GM23338 (cell line): ENCODE results near the gene ALDH8A1. TPM values are rescaled to one million over a fixed set of nuclear protein-coding genes. Genes with fewer than 3 reads are reported as not detected.

ENCODE experiments used
- ATAC-seq: fragments of 200-7000 bp; cut with Tn5 transposase; 3 replicates; pipeline ENCODE4 v1.9.1; 2020
- DNase-seq: peaks from one replicate; pipeline ENCODE4 v3.0.0-alpha.2; 2015; ENCODE audit warnings: low spot score
- H2AFZ ChIP-seq: fragments of 200-600 bp; sonication (generic); 2 replicates; pipeline ENCODE4 v1.8.0; 2016; ENCODE audit warnings: antibody characterized with exemption, mild to moderate bottlenecking, moderate library complexity
- H3F3A ChIP-seq: fragments of 200-600 bp; sonication (generic); replicated peaks from 2 replicates; pipeline ENCODE4 v1.8.0; 2017; ENCODE audit warnings: antibody characterized with exemption, mixed run types, low read depth
- H3K27ac ChIP-seq: fragments of 200-600 bp; sonication (generic); 2 replicates; pipeline ENCODE4 v1.6.1; 2016; ENCODE audit warnings: low read depth
- H3K27me3 ChIP-seq: fragments of 200-600 bp; sonication (generic); 2 replicates; pipeline ENCODE4 v1.8.0; 2016; ENCODE audit warnings: mild to moderate bottlenecking, mixed run types, moderate library complexity; ENCODE audit not compliant: insufficient read depth
- H3K36me3 ChIP-seq: fragments of 200-600 bp; sonication (generic); 2 replicates; pipeline ENCODE4 v1.8.0; 2016; ENCODE audit warnings: mild to moderate bottlenecking; ENCODE audit not compliant: insufficient read depth
- H3K4me1 ChIP-seq: fragments of 200-600 bp; sonication (generic); 2 replicates; pipeline ENCODE4 v1.8.0; 2016; ENCODE audit warnings: mild to moderate bottlenecking, moderate library complexity; ENCODE audit not compliant: insufficient read depth
- H3K4me2 ChIP-seq: fragments of 200-600 bp; sonication (generic); 2 replicates; pipeline ENCODE4 v1.7.1; 2017; ENCODE audit warnings: mixed run types
- H3K4me3 ChIP-seq: fragments of 200-600 bp; sonication (generic); 2 replicates; pipeline ENCODE4 v1.6.1; 2016; ENCODE audit warnings: mixed run types
- H3K79me2 ChIP-seq: fragments of 200-600 bp; sonication (generic); replicated peaks from 2 replicates; pipeline ENCODE4 v1.8.0; 2017; ENCODE audit warnings: mild to moderate bottlenecking; ENCODE audit not compliant: insufficient read depth
- H3K9me2 ChIP-seq: fragments of 200-600 bp; sonication (generic); 2 replicates; pipeline ENCODE4 v1.8.0; 2017; ENCODE audit not compliant: insufficient read depth
- H4K20me1 ChIP-seq: fragments of 200-600 bp; sonication (generic); replicated peaks from 2 replicates; pipeline ENCODE4 v1.8.0; 2017; ENCODE audit warnings: mild to moderate bottlenecking; ENCODE audit not compliant: insufficient read depth
- H3K27ac Mint-ChIP-seq: 2 replicates; pipeline ENCODE4 v1.8.0; 2020; ENCODE audit warnings: inconsistent platforms, mild to moderate bottlenecking, moderate library complexity, mixed read lengths
- H3K27me3 Mint-ChIP-seq: 3 replicates; pipeline ENCODE4 v1.8.0; 2022; ENCODE audit warnings: low read depth, mild to moderate bottlenecking, moderate library complexity, mixed read lengths, inconsistent platforms; ENCODE audit not compliant: insufficient read depth, poor library complexity
- H3K36me3 Mint-ChIP-seq: 3 replicates; pipeline ENCODE4 v1.8.0; 2021; ENCODE audit warnings: low read depth, mild to moderate bottlenecking, inconsistent platforms, moderate library complexity, mixed read lengths
- H3K4me1 Mint-ChIP-seq: 3 replicates; pipeline ENCODE4 v1.8.0; 2020; ENCODE audit warnings: mild to moderate bottlenecking, inconsistent platforms, mixed read lengths
- H3K4me3 Mint-ChIP-seq: 3 replicates; pipeline ENCODE4 v1.8.0; 2021; ENCODE audit warnings: moderate library complexity, mild to moderate bottlenecking, inconsistent platforms, mixed read lengths
- H3K9me3 Mint-ChIP-seq: 3 replicates; pipeline ENCODE4 v1.8.0; 2020; ENCODE audit warnings: moderate library complexity, mild to moderate bottlenecking, inconsistent platforms, mixed read lengths
- CREB1 ChIP-seq: fragments of 250-450 bp; sonication (Bioruptor Pico); IDR thresholded peaks from 2 replicates; pipeline ENCODE4 v1.5.0; 2020; ENCODE audit warnings: low read depth, mild to moderate bottlenecking, moderate library complexity
- EZH2 ChIP-seq: fragments of 200-600 bp; sonication (generic); IDR thresholded peaks from one replicate; pipeline ENCODE4 v1.8.0; 2017; ENCODE audit warnings: antibody characterized with exemption, mild to moderate bottlenecking, low read depth; ENCODE audit not compliant: unreplicated experiment
- EZH2phosphoT487 ChIP-seq: fragments of 200-600 bp; sonication (generic); IDR thresholded peaks from one replicate; pipeline ENCODE4 v1.8.1; 2018; ENCODE audit warnings: antibody characterized with exemption; ENCODE audit not compliant: unreplicated experiment
- JUNB ChIP-seq: IDR thresholded peaks from one replicate; pipeline ENCODE4 v1.6.1; 2016; ENCODE audit warnings: antibody characterized with exemption; ENCODE audit not compliant: unreplicated experiment
- NANOG ChIP-seq: IDR thresholded peaks from 2 replicates; pipeline ENCODE4 v1.6.1; 2016; ENCODE audit warnings: antibody characterized with exemption, borderline replicate concordance
- POLR2AphosphoS5 ChIP-seq: IDR thresholded peaks from 2 replicates; pipeline ENCODE4 v1.6.1; 2016; ENCODE audit warnings: antibody characterized with exemption, low read depth
- STAT1 ChIP-seq: IDR thresholded peaks from one replicate; pipeline ENCODE4 v1.6.1; 2016; ENCODE audit warnings: antibody characterized with exemption; ENCODE audit not compliant: unreplicated experiment
- ZNF114 ChIP-seq: fragments of 250-450 bp; sonication (Bioruptor Pico); IDR thresholded peaks from 2 replicates; pipeline ENCODE4 v1.5.0; 2020; ENCODE audit warnings: mild to moderate bottlenecking, moderate library complexity
- ZNF331 ChIP-seq: fragments of 250-450 bp; sonication (Bioruptor Pico); IDR thresholded peaks from 2 replicates; pipeline ENCODE4 v1.5.0; 2020; ENCODE audit warnings: low read depth, mild to moderate bottlenecking, moderate library complexity
- polyA plus RNA-seq: library from polyadenylated mRNA; unstranded; fragments of >200 nt; fragmentation: Nextera tagmentation; extraction: Ambion mirVana; gene quantifications from 2 replicates; pipeline ENCODE4 v1.2.1, GENCODE V29; 2016
- total RNA-seq: library from RNA; depleted of rRNA; stranded (reverse); fragments of >200 nt; shearing (Covaris generic); gene quantifications from 2 replicates; pipeline ENCODE4 v1.2.3, GENCODE V29; 2014
- TF ChIP-seq, protein P1 (sequence below): IDR thresholded peaks from one replicate; pipeline ENCODE4 v1.6.1; 2018; ENCODE audit warnings: antibody characterized with exemption; ENCODE audit not compliant: unreplicated experiment
- TF ChIP-seq, protein P2 (sequence below): fragments of 250-450 bp; sonication (Bioruptor Pico); IDR thresholded peaks from 2 replicates; pipeline ENCODE4 v1.5.0; 2020; ENCODE audit warnings: mild to moderate bottlenecking, moderate library complexity
- TF ChIP-seq, protein P3 (sequence below), 2 experiments: fragments of 200-600 bp in 1 of 2; sonication (generic) in 1 of 2; conservative IDR thresholded peaks; 2 replicates each; pipeline versions ENCODE4 v1.5.1 to v1.6.1; 2016 to 2017; ENCODE audit warnings: antibody characterized with exemption in 2 of 2, low read depth in 2 of 2, mild to moderate bottlenecking in 2 of 2, moderate library complexity in 1 of 2
- TF ChIP-seq, protein P4 (sequence below): IDR thresholded peaks from 2 replicates; pipeline ENCODE4 v1.6.1; 2016; ENCODE audit warnings: antibody characterized with exemption

ALDH8A1 gene
- total and polyA plus RNA-seq, 2 experiments from 2014 or later: not detected

DNA sequence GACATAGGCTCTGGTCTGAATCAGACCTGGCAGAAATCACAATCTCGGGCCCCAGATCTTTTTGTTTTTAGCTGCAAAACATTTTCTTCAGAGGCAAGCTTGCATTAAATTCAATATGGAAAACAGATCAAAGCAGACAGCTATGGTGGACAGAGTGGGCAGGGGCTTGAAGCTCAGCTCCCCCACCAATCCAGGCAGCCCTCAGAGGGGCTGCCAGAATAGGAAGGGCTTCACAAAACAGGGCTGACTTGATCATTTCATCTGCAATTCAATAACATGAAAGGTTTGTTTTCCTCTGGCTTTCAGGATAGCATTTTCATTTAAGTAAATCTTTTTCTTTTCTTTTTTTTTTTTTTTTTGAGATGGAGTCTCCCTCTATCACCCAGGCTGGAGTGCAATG is 49.2 kb upstream of the ALDH8A1 start:
- H3K4me2 ChIP-seq: no peak overlapping the region
- H3K36me3 ChIP-seq: no peaks in the 10 kb centered on the region; the same call in 1 of the 2 replicates
- no peak overlapping the region for H3K27ac ChIP-seq
- DNase-seq (no peak), ATAC-seq (peak; percentile 50; the same call in 2 of the 3 replicates)
- no peaks in the 10 kb centered on the region for H3K27me3 ChIP-seq
- TF ChIP-seq JUNB (no peak), NANOG (no peak), CREB1 (CRISPR knock-in tag) (no peak), EZH2 (no peak), EZH2phosphoT487 (no peak), STAT1 (no peak), POLR2AphosphoS5 (no peak), ZNF331 (no peak), ZNF114 (no peak)
- TF ChIP-seq, protein P1, sequence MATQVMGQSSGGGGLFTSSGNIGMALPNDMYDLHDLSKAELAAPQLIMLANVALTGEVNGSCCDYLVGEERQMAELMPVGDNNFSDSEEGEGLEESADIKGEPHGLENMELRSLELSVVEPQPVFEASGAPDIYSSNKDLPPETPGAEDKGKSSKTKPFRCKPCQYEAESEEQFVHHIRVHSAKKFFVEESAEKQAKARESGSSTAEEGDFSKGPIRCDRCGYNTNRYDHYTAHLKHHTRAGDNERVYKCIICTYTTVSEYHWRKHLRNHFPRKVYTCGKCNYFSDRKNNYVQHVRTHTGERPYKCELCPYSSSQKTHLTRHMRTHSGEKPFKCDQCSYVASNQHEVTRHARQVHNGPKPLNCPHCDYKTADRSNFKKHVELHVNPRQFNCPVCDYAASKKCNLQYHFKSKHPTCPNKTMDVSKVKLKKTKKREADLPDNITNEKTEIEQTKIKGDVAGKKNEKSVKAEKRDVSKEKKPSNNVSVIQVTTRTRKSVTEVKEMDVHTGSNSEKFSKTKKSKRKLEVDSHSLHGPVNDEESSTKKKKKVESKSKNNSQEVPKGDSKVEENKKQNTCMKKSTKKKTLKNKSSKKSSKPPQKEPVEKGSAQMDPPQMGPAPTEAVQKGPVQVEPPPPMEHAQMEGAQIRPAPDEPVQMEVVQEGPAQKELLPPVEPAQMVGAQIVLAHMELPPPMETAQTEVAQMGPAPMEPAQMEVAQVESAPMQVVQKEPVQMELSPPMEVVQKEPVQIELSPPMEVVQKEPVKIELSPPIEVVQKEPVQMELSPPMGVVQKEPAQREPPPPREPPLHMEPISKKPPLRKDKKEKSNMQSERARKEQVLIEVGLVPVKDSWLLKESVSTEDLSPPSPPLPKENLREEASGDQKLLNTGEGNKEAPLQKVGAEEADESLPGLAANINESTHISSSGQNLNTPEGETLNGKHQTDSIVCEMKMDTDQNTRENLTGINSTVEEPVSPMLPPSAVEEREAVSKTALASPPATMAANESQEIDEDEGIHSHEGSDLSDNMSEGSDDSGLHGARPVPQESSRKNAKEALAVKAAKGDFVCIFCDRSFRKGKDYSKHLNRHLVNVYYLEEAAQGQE: no peak
- TF ChIP-seq, protein P2, sequence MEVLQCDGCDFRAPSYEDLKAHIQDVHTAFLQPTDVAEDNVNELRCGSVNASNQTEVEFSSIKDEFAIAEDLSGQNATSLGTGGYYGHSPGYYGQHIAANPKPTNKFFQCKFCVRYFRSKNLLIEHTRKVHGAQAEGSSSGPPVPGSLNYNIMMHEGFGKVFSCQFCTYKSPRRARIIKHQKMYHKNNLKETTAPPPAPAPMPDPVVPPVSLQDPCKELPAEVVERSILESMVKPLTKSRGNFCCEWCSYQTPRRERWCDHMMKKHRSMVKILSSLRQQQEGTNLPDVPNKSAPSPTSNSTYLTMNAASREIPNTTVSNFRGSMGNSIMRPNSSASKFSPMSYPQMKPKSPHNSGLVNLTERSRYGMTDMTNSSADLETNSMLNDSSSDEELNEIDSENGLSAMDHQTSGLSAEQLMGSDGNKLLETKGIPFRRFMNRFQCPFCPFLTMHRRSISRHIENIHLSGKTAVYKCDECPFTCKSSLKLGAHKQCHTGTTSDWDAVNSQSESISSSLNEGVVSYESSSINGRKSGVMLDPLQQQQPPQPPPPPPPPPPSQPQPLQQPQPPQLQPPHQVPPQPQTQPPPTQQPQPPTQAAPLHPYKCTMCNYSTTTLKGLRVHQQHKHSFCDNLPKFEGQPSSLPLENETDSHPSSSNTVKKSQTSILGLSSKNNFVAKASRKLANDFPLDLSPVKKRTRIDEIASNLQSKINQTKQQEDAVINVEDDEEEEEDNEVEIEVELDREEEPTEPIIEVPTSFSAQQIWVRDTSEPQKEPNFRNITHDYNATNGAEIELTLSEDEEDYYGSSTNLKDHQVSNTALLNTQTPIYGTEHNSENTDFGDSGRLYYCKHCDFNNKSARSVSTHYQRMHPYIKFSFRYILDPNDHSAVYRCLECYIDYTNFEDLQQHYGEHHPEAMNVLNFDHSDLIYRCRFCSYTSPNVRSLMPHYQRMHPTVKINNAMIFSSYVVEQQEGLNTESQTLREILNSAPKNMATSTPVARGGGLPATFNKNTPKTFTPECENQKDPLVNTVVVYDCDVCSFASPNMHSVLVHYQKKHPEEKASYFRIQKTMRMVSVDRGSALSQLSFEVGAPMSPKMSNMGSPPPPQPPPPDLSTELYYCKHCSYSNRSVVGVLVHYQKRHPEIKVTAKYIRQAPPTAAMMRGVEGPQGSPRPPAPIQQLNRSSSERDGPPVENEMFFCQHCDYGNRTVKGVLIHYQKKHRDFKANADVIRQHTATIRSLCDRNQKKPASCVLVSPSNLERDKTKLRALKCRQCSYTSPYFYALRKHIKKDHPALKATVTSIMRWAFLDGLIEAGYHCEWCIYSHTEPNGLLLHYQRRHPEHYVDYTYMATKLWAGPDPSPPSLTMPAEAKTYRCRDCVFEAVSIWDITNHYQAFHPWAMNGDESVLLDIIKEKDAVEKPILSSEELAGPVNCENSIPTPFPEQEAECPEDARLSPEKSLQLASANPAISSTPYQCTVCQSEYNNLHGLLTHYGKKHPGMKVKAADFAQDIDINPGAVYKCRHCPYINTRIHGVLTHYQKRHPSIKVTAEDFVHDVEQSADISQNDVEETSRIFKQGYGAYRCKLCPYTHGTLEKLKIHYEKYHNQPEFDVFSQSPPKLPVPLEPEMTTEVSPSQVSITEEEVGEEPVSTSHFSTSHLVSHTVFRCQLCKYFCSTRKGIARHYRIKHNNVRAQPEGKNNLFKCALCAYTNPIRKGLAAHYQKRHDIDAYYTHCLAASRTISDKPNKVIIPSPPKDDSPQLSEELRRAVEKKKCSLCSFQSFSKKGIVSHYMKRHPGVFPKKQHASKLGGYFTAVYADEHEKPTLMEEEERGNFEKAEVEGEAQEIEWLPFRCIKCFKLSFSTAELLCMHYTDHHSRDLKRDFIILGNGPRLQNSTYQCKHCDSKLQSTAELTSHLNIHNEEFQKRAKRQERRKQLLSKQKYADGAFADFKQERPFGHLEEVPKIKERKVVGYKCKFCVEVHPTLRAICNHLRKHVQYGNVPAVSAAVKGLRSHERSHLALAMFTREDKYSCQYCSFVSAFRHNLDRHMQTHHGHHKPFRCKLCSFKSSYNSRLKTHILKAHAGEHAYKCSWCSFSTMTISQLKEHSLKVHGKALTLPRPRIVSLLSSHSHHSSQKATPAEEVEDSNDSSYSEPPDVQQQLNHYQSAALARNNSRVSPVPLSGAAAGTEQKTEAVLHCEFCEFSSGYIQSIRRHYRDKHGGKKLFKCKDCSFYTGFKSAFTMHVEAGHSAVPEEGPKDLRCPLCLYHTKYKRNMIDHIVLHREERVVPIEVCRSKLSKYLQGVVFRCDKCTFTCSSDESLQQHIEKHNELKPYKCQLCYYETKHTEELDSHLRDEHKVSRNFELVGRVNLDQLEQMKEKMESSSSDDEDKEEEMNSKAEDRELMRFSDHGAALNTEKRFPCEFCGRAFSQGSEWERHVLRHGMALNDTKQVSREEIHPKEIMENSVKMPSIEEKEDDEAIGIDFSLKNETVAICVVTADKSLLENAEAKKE: no peak
- TF ChIP-seq, protein P3, sequence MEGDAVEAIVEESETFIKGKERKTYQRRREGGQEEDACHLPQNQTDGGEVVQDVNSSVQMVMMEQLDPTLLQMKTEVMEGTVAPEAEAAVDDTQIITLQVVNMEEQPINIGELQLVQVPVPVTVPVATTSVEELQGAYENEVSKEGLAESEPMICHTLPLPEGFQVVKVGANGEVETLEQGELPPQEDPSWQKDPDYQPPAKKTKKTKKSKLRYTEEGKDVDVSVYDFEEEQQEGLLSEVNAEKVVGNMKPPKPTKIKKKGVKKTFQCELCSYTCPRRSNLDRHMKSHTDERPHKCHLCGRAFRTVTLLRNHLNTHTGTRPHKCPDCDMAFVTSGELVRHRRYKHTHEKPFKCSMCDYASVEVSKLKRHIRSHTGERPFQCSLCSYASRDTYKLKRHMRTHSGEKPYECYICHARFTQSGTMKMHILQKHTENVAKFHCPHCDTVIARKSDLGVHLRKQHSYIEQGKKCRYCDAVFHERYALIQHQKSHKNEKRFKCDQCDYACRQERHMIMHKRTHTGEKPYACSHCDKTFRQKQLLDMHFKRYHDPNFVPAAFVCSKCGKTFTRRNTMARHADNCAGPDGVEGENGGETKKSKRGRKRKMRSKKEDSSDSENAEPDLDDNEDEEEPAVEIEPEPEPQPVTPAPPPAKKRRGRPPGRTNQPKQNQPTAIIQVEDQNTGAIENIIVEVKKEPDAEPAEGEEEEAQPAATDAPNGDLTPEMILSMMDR (conservative IDR thresholded peaks at IDR 0.05; ENCODE audit: low read depth in 2 of 2): no peak
- TF ChIP-seq, protein P4, sequence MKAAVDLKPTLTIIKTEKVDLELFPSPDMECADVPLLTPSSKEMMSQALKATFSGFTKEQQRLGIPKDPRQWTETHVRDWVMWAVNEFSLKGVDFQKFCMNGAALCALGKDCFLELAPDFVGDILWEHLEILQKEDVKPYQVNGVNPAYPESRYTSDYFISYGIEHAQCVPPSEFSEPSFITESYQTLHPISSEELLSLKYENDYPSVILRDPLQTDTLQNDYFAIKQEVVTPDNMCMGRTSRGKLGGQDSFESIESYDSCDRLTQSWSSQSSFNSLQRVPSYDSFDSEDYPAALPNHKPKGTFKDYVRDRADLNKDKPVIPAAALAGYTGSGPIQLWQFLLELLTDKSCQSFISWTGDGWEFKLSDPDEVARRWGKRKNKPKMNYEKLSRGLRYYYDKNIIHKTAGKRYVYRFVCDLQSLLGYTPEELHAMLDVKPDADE: no peak
- no peaks in the 10 kb centered on the region for H3F3A ChIP-seq
- Mint-ChIP-seq H3K9me3 (no peaks in the 10 kb centered on the region), H3K27ac (no peak overlapping the region), H3K27me3 (no peaks in the 10 kb centered on the region), H3K4me1 (peaks cover 9% of the 10 kb centered on the region; the same call in 2 of the 3 replicates), H3K36me3 (peaks cover 4% of the 10 kb centered on the region; the same call in 1 of the 3 replicates), H3K4me3 (no peak overlapping the region)
- peaks cover 6% of the 10 kb centered on the region; the same call in 1 of the 2 replicates for H3K4me1 ChIP-seq
- H3K79me2 ChIP-seq: no peaks in the 10 kb centered on the region
- peaks cover 11% of the 10 kb centered on the region for H4K20me1 ChIP-seq
- no peak overlapping the region for H2AFZ ChIP-seq
- H3K4me3 ChIP-seq: no peak overlapping the region
- no peaks in the 10 kb centered on the region for H3K9me2 ChIP-seq
